Large intestine (tissue), 3 donors: ENCODE results near the gene CDIP1. TPM values are rescaled to one million over a fixed set of nuclear protein-coding genes. Genes with fewer than 3 reads are reported as not detected.

ENCODE experiments used
- DNase-seq, 2 donors: peaks; one replicate each; pipeline versions ENCODE4 v3.0.0 to v3.0.0-alpha.2; 2013
- H3K27ac ChIP-seq: one replicate; pipeline ENCODE4 v1.5.1; 2013; ENCODE audit warnings: low read length
- H3K27me3 ChIP-seq: 2 replicates; pipeline ENCODE4 v1.6.1; 2013; ENCODE audit warnings: low read length; ENCODE audit not compliant: control insufficient read depth, insufficient read depth
- H3K36me3 ChIP-seq: 2 replicates; pipeline ENCODE4 v1.6.1; 2013; ENCODE audit warnings: low read length; ENCODE audit not compliant: control insufficient read depth, insufficient read depth
- H3K4me1 ChIP-seq: one replicate; pipeline ENCODE4 v1.6.1; 2013; ENCODE audit warnings: low read length; ENCODE audit not compliant: control insufficient read depth, insufficient read depth
- H3K4me3 ChIP-seq: one replicate; pipeline ENCODE4 v1.5.1; 2013; ENCODE audit warnings: low read length
- H3K9me3 ChIP-seq: one replicate; pipeline ENCODE4 v1.6.1; 2013; ENCODE audit warnings: mild to moderate bottlenecking, low read depth, low read length, moderate library complexity; ENCODE audit not compliant: control insufficient read depth
- WGBS: methylation state at CpG from one replicate; pipeline ENCODE4 v1.1.5; 2013; ENCODE audit warnings: low lambda C conversion rate; ENCODE audit not compliant: insufficient coverage; 5-methylcytosine and 5-hydroxymethylcytosine counted together
- polyA plus RNA-seq: library from polyadenylated mRNA; unstranded; fragments of 120-200 nt; gene quantifications from one replicate; pipeline ENCODE4 v1.2.1, GENCODE V29; 2013

CDIP1 gene
- polyA plus RNA-seq, 1 donor: 44.6 TPM

DNA sequence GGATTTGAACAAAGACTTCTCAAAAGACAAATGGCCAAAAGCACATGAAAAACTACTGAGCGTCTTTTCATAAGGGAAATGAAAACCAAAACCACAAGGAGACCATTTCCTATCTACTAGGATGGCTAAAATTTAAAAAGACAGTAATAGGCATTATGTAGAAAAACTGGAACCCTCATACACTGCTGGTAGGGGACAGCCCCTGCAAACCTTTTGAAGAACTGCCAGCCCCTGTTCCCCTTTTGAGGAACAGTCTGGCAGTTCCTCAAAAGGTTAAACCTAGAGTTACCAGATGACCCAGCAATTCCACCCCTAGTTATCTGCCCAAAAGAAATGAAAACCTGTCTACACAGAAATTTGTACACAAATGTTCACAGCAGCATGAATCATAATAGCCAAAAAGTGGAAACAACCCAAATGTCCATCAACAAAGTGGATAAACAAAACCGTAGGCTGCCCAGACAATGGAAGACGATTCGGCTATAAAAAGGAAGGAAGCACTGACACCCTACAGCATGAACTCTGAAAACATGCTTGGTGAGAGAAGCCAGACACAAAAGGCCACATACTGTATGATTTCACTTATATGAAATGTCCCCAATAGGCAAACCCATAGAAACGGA is 22.9 kb downstream of the CDIP1 start:
- no peak overlapping the region for H3K27ac ChIP-seq
- no peak for DNase-seq
- H3K36me3 ChIP-seq: peaks cover 35% of the 10 kb centered on the region
- no peaks in the 10 kb centered on the region for H3K9me3 ChIP-seq
- H3K4me1 ChIP-seq: no peaks in the 10 kb centered on the region
- no peaks in the 10 kb centered on the region for H3K27me3 ChIP-seq
- 100% methylated on average over 1 of the region's 5 CpGs for WGBS
- H3K4me3 ChIP-seq: no peak overlapping the region

GRCh38 chr16:4514606-4515005 is 24.0 kb downstream of the CDIP1 start:
- H3K36me3 ChIP-seq: peaks cover 43% of the 10 kb centered on the region
- no peak overlapping the region for H3K4me3 ChIP-seq
- peak overlapping the region; percentile 23 for H3K27ac ChIP-seq
- H3K4me1 ChIP-seq: no peaks in the 10 kb centered on the region
- no peaks in the 10 kb centered on the region for H3K9me3 ChIP-seq
- H3K27me3 ChIP-seq: no peaks in the 10 kb centered on the region
- WGBS: no CpG with 5 or more reads among the region's 7 CpGs
- DNase-seq: no peak

- DNase-seq: no peak
- Histone ChIP-seq H3K27ac (no peak overlapping the region), H3K27me3 (no peaks in the 10 kb centered on the region), H3K4me3 (no peak overlapping the region), H3K4me1 (no peaks in the 10 kb centered on the region), H3K9me3 (no peaks in the 10 kb centered on the region), H3K36me3 (peaks cover 51% of the 10 kb centered on the region)
- no CpG with 5 or more reads among the region's 7 CpGs for WGBS
These were observed 24.7 kb downstream of the CDIP1 start for GRCh38 chr16:4513881-4514280.

DNA sequence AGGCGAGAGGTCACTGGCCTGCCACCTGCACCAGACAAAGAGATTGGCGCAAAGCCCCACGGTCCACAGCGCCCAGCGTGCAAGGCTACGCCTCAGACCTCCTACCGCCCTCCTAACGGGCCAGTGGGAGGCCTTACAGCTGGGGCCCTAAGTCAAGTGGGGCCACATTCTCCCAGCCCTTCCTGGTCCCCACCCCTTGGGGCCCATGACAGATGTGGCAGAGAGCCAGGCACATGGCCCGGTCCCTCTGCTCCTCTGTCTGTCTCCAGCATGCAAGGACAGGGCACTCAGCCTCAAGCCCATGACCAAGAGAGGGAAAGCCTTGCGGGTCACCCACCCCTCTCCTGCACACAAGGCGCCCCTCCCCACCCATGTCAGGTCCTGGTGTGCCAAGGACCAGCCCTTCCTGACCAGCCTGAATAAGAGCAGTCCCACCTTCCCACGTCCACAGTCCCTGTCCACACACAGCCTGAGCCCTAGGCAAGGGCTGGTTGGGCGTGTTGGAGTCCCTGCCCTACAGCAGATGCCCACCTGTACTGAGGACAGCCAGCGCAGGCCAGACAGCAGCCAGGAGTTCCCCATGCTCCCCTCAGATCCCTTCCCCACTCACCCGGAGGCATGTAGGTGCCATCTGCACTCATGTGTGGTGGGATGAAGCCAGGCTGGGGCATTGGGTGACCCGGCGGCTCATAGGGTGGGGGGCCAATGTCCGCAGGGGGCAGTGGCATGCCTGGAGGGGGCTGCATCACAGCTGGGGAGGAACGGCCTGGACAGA is 25.3 kb downstream of the CDIP1 start:
- Histone ChIP-seq H3K36me3 (peaks cover 57% of the 10 kb centered on the region), H3K27me3 (no peaks in the 10 kb centered on the region), H3K9me3 (no peaks in the 10 kb centered on the region), H3K4me1 (no peaks in the 10 kb centered on the region), H3K4me3 (no peak overlapping the region), H3K27ac (no peak overlapping the region)
- peak in 1 of 2 donors; percentile 29 for DNase-seq
- no CpG with 5 or more reads among the region's 19 CpGs for WGBS

DNA sequence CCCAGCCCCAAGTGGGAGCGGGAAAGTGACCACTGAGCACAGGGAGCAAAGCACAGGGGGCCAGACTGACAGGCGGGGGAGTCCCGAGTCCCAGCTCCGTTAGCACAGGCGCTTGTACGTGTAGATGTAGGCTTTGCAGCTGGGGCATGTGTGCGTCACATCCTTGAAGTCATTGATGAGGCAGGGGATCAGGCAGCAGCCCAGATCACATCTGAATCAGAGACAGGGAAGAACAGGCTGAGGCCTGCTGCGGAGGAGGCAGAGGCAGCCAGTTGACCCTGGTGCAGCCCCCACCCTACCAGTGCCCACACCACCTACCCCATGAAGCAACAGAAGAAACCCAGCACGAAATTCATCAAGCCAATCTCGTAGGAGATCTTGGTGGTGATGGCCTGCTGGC is 26.1 kb downstream of the CDIP1 start:
- Histone ChIP-seq H3K36me3 (peaks cover 65% of the 10 kb centered on the region), H3K27me3 (no peaks in the 10 kb centered on the region), H3K27ac (no peak overlapping the region), H3K4me3 (no peak overlapping the region), H3K4me1 (no peaks in the 10 kb centered on the region), H3K9me3 (no peaks in the 10 kb centered on the region)
- WGBS: no CpG with 5 or more reads among the region's 10 CpGs
- DNase-seq: no peak

DNA sequence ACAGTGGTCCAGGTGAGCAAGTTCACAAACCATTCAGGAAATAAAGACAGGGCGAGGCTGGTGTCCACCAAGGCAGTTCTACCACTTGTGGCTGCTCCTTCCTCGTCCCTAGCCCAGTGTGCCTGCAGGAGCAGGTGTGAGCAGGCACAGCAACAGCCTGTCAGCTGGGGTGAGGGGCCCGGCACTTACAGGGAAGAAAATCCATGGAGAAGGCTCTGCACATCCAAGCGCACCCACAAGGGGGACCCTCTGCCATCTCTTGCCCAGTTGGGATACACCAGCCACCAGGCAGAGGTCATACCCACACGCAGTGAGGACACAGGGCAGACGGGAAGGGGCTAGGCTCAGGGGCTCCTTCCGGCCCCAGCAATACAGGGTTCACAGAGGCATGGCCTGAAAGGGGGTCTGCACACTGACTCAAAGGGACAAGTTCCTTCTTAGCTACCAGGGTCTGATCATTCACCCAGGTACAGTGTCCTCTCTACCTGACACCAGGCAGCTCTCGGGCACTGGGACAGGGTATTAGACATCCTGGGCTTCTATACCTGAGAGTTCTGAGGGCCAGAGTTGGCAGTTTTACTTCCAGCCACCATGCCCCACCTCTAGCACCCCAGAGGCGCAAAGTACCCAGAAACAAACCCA is 27.0 kb downstream of the CDIP1 start:
- Histone ChIP-seq H3K27me3 (no peaks in the 10 kb centered on the region), H3K36me3 (peaks cover 70% of the 10 kb centered on the region), H3K4me1 (no peaks in the 10 kb centered on the region), H3K27ac (no peak overlapping the region), H3K9me3 (no peaks in the 10 kb centered on the region), H3K4me3 (no peak overlapping the region)
- no CpG with 5 or more reads among the region's 9 CpGs for WGBS
- peak; percentile 57 to 63 for DNase-seq

DNA sequence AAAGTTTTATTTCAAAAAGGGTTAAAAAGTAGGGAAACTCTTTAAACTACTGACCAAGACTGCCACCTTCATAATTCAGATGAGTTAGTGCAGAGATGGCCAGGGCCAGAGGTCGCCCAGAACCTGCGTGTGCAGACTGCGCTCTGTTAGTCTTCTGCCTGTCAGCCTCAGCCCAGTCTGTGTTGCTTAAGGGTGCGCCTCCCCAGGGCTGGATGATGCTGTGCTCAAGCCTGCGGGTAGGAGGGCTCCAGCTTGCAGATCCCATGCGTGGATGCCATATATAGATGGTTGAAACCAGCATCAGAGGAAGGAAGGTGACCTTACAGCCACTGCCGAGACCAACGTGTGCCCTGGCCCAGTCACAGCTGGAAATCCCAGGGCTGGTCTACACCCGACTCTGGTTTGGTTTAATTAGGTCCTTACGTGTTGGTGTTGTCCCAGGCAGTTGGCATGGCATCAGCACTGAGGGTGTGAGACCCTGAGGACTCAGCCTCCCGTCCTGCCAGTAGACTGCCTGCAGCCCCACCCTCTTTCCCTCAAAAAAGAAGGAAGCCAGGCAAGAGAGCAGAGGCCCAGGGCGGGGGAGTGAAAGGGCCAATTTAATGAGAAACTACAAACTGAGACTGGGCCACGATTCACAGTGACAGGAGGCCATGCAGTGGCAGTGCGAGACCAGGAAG is 27.7 kb downstream of the CDIP1 start:
- WGBS: no CpG with 5 or more reads among the region's 14 CpGs
- Histone ChIP-seq H3K27me3 (no peaks in the 10 kb centered on the region), H3K36me3 (peaks cover 71% of the 10 kb centered on the region), H3K9me3 (no peaks in the 10 kb centered on the region), H3K27ac (no peak overlapping the region), H3K4me1 (no peaks in the 10 kb centered on the region), H3K4me3 (no peak overlapping the region)
- DNase-seq: no peak

GRCh38 chr16:4510131-4510530 is 28.4 kb downstream of the CDIP1 start:
- no peaks in the 10 kb centered on the region for H3K4me1 ChIP-seq
- DNase-seq: no peak
- no peaks in the 10 kb centered on the region for H3K9me3 ChIP-seq
- H3K27me3 ChIP-seq: no peaks in the 10 kb centered on the region
- no CpG with 5 or more reads among the region's 5 CpGs for WGBS
- H3K36me3 ChIP-seq: peaks cover 76% of the 10 kb centered on the region
- no peak overlapping the region for H3K4me3 ChIP-seq
- H3K27ac ChIP-seq: no peak overlapping the region

GRCh38 chr16:4509420-4509819 is 29.2 kb downstream of the CDIP1 start:
- H3K4me1 ChIP-seq: no peaks in the 10 kb centered on the region
- no peak for DNase-seq
- WGBS: no CpG with 5 or more reads among the region's 8 CpGs
- peaks cover 76% of the 10 kb centered on the region for H3K36me3 ChIP-seq
- H3K9me3 ChIP-seq: no peaks in the 10 kb centered on the region
- H3K4me3 ChIP-seq: no peak overlapping the region
- H3K27me3 ChIP-seq: no peaks in the 10 kb centered on the region
- no peak overlapping the region for H3K27ac ChIP-seq

DNA sequence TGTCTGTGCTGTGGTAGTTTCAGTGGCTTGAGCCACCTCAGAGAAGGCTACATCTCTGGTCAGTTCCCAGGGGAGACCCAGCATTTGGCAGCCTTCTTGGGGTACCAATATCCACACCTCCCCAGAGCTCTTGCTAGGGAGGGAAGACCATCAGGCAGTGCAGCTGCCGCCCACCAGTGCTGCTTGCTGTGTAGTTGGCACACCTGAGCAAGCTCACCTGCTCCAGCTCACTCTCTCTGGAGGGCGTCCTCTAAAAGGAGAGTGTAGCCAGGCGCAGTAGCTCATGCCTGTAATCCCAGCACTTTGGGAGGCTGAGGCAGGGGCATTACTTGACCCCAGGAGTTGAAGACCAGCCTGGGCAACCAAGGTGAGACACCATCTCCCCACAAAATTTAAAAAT is 29.8 kb downstream of the CDIP1 start:
- H3K36me3 ChIP-seq: peaks cover 70% of the 10 kb centered on the region
- no peak overlapping the region for H3K27ac ChIP-seq
- DNase-seq: no peak
- no CpG with 5 or more reads among the region's 3 CpGs for WGBS
- no peaks in the 10 kb centered on the region for H3K4me1 ChIP-seq
- no peaks in the 10 kb centered on the region for H3K27me3 ChIP-seq
- H3K4me3 ChIP-seq: no peak overlapping the region
- no peaks in the 10 kb centered on the region for H3K9me3 ChIP-seq
